Ovary (tissue), 3 donors: ENCODE results near the gene ZNF441.

Experiments
- EP300 ChIP-seq: sonication (generic); formaldehyde crosslinking; IDR thresholded peaks from one replicate; pipeline ENCODE4 v1.6.1; 2017; ENCODE audit warnings: antibody characterized with exemption
- POLR2A ChIP-seq: fragments of 450-650 bp; IDR thresholded peaks from one replicate; pipeline ENCODE4 v1.6.1; 2017; ENCODE audit warnings: antibody characterized with exemption, mild to moderate bottlenecking, moderate library complexity
- TF ChIP-seq, protein P1 (sequence below), 3 donors: fragments of 450-650 bp in 2 of 3; fragments of 200-600 bp in 1 of 3; IDR thresholded peaks; one replicate each; pipeline versions ENCODE4 v1.5.1 to v1.8.0; 2016 to 2022; ENCODE audit warnings: antibody characterized with exemption in 3 of 3, mild to moderate bottlenecking in 1 of 3
- donor health status: DM: no; HTN: no; CAD: no.

DNA sequence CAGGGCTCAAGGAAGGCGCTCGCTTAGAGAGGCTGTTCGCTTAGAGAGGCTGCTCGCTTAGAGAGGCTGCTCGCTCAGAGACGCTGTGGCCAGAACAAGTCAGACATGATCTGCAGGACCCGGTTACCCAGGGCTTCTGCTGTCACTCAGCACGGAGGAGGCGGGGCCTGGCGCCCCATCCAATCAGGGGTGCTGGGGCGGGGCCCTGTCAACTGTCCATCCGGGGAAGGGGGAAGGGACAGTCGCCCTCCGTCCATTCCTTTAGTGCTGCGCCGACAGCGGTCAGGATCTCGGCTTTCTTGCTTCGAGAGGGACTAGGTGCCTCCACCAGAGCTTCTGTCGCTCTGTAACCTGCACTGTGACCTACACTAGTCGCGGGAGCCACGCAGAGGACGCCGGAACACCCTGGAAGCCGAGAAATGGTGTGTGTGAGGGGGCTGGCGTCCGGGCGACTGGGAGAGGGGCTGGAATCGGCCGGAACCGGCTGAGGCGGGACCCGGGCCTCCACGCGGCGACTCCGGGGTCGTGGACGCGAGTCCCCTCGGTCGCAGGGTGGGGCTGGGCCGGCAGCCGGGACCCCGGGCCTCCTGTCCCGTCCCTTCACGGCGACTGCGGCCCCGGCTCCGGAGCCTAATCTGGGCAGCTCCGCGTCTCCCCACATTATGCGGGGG lies 47.4 kb downstream of the ZNF441 start, which contains the start of gene ZNF440:
- TF ChIP-seq, protein P1, sequence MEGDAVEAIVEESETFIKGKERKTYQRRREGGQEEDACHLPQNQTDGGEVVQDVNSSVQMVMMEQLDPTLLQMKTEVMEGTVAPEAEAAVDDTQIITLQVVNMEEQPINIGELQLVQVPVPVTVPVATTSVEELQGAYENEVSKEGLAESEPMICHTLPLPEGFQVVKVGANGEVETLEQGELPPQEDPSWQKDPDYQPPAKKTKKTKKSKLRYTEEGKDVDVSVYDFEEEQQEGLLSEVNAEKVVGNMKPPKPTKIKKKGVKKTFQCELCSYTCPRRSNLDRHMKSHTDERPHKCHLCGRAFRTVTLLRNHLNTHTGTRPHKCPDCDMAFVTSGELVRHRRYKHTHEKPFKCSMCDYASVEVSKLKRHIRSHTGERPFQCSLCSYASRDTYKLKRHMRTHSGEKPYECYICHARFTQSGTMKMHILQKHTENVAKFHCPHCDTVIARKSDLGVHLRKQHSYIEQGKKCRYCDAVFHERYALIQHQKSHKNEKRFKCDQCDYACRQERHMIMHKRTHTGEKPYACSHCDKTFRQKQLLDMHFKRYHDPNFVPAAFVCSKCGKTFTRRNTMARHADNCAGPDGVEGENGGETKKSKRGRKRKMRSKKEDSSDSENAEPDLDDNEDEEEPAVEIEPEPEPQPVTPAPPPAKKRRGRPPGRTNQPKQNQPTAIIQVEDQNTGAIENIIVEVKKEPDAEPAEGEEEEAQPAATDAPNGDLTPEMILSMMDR (IDR thresholded peaks at IDR 0.05): no peak
- TF ChIP-seq POLR2A (peak; percentile 67), EP300 (no peak)
